Measurements from ENCODE around the gene GZMM.

The GZMM gene

DNA sequence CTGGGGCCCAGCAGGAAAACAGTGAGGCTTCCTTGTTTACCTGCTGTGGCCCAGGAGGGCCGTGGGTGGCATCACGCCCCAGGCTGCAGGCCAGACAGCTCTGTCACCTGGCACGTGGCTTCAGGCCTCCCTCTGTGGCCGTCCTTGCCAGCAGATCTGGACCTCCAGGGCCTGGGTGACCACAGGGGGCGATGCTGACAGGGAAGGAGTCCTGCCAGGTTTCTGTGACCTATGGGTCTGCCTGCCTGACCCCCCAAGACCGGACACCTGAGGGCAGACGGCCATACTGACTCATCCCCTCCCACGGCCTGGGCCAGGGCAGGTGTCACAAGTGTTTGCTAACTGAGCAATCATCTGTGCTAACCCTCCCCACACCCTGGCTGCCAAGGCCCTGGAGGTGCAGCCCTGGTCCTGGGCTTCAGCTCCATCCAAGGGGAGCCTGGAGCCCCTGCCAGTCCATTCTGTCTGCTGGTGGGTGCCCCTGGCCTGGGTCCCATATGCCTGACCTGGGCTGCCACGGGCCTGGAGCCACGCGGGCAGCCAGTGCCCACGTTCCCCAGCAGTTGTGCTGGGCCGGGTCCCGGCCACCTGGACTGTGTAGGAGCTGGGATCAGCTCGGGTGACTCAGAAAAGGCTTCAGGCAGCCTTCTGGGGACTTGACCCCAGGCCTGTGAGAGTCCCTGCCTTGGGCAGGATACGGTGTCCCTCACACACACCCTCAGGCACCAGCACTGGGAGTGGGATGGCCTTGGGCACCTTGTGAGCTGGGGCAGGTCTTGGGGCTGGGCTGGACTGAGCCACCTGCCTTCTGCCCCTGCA is 8.6 kb upstream of the GZMM start:
- DNase-seq, result peak; percentile 91

GRCh38 chr19:536031-536880 is 7.6 kb upstream of the GZMM start:
- no peak for DNase-seq

DNA sequence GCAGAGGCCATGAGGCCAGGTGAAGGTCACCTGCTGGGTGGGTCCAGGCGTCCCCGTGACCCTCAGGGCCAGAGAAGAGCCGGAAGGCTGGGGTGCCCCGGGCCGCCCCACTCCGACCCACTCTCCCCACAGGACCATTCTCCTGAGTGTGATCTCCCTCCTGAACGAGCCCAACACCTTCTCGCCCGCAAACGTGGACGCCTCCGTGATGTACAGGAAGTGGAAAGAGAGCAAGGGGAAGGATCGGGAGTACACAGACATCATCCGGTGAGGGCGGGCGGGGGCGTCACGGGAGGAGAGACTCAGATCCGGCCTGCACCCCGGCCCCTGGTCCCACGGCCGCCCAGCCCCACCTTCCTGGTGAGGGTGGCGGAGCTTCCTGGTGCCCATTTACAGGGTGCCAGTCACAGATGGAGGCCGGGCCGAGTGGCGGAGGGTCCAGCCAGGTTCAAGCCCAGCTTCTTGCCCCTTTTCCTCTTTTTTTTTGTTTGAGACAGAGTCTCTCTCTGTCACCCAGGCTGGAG is 6.9 kb upstream of the GZMM start:
- DNase-seq, result no peak

DNA sequence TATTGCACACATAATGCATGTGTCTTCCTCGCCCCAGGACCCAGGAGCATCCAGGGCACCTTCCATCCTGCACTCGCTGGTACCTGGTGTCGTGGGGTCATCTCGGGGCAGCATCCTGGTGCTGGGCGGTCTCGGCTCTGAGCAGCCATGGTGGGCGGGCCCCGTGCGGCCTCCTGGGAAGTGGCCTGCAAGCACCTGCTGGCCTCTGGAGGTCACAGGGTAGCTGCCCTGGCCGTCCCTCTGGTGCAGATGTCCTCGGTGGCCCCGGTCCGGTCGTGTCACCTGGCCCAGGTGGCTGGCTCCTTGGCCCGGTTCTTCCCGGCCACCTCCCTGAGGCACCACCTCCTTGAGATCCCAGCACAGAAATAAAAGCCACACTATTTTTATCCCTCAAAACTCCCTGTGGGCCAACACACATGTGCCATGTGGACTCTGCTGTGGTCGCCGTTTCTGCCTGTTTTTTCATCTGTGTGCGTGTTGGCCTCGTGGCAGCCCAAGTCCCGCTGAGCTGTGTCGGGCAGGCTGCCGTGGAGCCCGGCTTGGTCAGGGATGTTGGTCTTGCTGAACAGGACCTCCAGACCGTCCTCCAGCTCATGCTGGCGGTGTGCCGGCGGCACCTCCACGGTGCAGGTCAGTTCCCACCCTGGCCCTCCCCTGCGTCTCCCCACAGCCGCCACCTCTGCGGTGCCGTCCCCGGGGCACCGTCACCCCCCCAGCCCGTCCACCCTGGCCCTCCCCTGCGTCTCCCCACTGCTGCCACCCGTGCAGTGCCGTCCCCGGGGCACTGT is 5.0 kb upstream of the GZMM start:
- DNase-seq, result no peak

GRCh38 chr19:539429-540030 is 4.3 kb upstream of the GZMM start:
- DNase-seq, result no peak

DNA sequence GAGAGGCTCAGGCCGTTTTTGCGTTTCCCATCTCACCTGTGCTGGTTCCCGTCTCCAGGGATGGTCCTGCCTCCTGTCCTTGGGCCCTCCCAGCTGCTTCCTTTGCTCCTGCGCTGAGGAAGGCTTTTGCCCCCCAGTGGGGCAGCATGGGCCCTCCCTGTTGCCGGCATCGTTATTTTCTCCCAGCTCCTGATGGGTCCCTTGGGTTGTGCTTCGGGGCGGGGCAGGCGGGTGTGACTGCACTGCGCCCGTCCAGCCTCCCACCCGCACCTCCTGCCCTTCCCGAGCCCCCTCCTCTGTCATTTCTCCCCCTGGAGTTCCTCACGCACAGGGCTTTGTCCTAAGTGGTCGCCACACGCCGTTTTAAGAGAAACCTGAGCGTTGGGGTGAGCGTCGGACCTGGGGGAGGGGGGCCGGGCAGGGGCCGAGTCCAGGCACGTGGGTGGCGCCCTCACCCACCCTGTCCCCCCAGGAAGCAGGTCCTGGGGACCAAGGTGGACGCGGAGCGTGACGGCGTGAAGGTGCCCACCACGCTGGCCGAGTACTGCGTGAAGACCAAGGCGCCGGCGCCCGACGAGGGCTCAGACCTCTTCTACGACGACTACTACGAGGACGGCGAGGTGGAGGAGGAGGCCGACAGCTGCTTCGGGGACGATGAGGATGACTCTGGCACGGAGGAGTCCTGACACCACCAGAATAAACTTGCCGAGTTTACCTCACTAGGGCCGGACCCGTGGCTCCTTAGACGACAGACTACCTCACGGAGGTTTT is 2.8 kb upstream of the GZMM start:
- no peak for DNase-seq

GRCh38 chr19:541699-542098 is 2.2 kb upstream of the GZMM start:
- DNase-seq, result no peak

DNA sequence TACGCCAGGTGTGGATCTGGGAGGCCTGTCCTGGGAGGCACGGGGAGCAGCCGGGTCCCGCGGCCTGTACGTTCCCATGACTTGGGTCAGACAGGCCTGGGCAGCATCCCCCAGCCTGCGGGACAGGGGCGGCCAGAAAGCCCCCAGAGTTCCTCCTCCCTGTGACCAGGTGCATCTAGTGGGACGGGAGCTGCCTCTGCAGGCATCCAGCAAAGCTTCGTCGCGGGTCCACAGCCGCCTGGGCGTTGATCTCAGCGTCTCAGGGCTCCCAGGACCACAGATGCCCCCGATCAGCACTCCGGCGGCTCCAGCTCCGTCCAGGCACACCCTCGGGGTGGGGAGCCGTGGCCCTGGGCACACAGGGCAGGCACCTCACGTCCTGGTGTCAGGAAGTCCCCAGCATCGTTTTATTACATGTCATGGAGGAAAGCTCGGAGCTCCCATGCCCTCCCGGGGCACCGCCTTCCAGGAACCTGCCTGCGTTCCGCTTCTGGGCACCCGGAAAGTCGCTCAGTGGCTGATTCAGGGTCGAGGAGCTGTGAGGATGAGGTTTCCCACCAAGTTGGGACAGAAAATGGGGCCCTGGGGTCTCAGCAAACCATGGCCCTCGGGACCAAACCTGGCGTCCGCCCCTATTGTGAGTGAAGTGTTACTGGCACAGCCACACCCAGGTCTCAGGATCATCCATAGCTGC is 1.5 kb upstream of the GZMM start:
- no peak for DNase-seq

DNA sequence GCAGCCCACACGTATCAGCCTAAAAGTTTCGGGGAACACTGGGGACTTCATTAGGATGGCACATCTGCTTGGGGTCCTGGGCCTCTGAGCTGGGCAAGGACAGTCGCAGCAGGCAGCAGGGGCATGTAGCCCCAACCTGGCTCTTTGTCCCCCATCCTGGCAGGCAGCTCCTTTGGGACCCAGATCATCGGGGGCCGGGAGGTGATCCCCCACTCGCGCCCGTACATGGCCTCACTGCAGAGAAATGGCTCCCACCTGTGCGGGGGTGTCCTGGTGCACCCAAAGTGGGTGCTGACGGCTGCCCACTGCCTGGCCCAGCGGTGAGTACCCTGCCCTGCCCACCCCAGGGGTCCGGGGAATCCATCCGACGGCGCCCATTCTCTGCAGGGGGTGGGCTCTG is 3.3 kb downstream of the GZMM start:
- DNase-seq, result no peak

GRCh38 chr19:547836-548720 is 4.2 kb downstream of the GZMM start:
- peak; percentile 49 for DNase-seq

DNA sequence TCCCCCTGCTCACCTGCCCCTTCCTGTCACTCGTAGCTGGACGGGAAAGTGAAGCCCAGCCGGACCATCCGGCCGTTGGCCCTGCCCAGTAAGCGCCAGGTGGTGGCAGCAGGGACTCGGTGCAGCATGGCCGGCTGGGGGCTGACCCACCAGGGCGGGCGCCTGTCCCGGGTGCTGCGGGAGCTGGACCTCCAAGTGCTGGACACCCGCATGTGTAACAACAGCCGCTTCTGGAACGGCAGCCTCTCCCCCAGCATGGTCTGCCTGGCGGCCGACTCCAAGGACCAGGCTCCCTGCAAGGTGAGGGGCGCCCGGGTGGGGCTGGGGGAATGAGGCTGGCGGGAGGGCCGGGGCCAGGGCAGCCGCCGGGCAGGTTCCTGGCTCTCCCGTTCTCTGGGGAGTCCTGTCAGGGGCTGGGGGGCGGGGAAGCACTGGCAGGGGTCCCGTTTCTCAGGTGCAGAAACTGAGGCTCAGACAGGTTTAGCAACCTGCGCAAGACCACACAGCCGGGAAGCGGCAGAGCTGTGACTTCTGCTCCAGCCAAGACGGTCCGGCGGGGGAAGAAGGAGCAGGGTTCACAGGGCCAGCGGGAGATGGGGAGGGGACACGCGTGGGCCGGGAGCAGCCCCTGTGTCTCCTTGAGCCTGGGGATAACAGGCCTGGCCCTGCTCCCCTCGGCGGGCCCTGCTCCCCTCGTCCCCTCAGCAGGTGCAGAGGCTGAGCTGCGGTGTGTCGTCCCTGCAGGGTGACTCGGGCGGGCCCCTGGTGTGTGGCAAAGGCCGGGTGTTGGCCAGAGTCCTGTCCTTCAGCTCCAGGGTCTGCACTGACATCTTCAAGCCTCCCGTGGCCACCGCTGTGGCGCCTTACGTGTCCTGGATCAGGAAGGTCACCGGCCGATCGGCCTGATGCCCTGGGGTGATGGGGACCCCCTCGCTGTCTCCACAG is 5.3 kb downstream of the GZMM start:
- peak; percentile 51 for DNase-seq

- DNase-seq, result no peak
These were observed 11.0 kb downstream of the GZMM start for GRCh38 chr19:554817-555216.

DNA sequence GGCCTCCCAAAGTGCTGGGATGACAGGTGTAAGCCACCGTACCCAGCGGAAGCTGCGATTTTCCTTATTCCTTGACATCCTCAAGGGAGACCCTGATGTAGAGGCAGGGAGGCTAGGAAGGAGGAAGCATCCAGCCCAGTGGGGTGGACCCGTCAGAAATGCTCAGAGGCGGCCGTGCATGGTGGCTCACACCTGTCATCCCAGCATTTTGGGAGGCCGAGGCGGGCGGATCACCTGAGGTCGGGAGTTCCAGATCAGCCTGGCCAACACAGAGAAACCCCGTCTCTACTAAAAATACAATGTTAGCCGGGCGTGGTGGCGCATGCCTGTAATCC is 11.6 kb downstream of the GZMM start:
- DNase-seq, result no peak

GRCh38 chr19:556611-557382 is 12.9 kb downstream of the GZMM start:
- DNase-seq, result peak; percentile 50

- peak; percentile 30 for DNase-seq
These were observed 15.1 kb downstream of the GZMM start for GRCh38 chr19:558770-559439.

DNA sequence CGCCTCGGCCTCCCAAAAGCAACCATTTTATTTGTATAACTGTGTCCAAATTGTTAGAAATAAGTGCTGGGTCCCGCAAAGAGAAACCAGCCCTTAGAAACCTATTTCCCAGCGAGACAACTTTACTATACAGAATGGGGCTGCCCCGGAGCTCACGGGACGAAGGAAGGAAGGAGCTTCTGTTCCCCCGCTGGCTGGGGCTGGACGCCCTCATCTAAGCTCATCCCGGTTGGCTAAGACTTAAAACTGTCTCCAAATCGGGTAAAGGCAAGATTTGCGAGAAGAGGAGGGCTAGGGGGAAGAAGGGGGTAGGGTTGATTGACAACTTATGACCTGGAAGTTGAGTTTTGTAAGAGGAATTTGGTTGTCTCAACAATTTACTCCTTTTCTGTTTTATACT is 16.3 kb downstream of the GZMM start:
- DNase-seq, result no peak

- no peak for DNase-seq
These were observed 22.6 kb downstream of the GZMM start for GRCh38 chr19:566403-566802.

DNA sequence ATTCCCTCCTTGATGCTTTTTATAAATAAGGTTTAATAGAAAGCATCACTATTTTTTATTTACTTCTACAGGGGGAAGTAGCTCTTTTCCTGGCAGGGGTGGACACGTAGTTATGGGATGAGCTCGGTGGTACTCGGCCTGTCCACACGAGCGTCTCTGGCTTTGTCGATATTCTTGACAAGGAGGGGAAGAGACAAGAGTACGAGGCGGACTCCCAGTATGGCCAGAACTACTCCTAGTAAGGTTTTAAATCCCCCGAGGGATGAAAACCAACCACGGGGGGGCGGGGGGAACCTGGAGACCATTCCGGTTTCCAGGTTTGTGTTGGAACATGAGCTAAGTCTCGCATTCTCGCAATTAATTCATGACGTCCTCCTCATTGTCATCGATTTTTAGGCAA is 23.0 kb downstream of the GZMM start:
- DNase-seq, result no peak
